ENCODE results near the gene GALNT13. TPM values are rescaled to one million over a fixed set of nuclear protein-coding genes. Genes with fewer than 3 reads are reported as not detected.

Gene GALNT13
- total and polyA plus RNA-seq, 10 of the 15 experiments (the other 5 are each of a cell fraction or from before 2014, with no cell fraction given), result 0.04 TPM; not detected in 9

DNA sequence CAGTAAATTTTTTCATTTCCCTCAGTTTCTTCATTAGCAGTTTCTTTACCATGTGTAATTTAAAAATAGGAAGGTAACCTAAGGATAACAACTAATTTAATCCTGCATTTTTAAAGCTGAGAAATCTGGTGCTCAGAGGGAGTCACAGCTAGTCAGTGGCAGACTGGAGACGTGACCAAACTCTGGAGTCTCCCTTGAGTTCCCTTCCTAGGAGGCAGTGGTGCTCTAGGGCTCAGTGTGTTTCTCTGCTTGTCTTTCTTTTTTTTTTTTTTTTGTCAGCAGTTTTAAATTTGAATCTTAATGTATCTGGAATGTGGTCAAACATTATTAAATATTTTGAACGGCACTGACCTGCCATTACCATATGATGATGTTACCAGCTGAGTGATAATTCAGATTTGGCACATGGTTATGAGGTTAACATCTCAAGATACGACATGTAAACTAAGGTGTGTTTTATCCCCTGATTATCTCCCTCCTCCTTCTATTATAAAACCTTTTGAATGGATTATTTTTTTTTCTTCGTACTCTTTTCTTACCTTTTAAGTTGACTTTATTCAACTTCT, 226.2 kb downstream of the GALNT13 start:
- FAIRE-seq, result no peak
- Histone ChIP-seq H3K9me3 (replicated peaks; ENCODE audit: control insufficient read depth, insufficient read depth, low read length) (no peaks in the 10 kb centered on the region), H3K36me3 (ENCODE audit: control insufficient read depth in 2 of 2, insufficient read depth in 2 of 2, low read length in 1 of 2) (no peaks in the 10 kb centered on the region), H4K20me1 (ENCODE audit: control insufficient read depth, insufficient read depth) (no peaks in the 10 kb centered on the region), H3K4me1 (ENCODE audit: control insufficient read depth, insufficient read depth, low read length) (no peaks in the 10 kb centered on the region), H3K4me3 (no peak overlapping the region), H3K27me3 (replicated peaks in 1 of 2; ENCODE audit: control insufficient read depth in 2 of 2, insufficient read depth in 2 of 2, low read length in 1 of 2) (no peaks in the 10 kb centered on the region), H2AFZ (ENCODE audit: control insufficient read depth, low read depth, low read length) (no peak overlapping the region), H3K79me2 (ENCODE audit: control insufficient read depth, insufficient read depth, low read length) (no peaks in the 10 kb centered on the region), H3K4me2 (ENCODE audit: control insufficient read depth, insufficient read depth) (no peak overlapping the region), H3K9ac (ENCODE audit: control insufficient read depth, insufficient read depth, low read length) (no peak overlapping the region), H3K27ac (ENCODE audit: control insufficient read depth, insufficient read depth) (no peak overlapping the region)
- no TSS peak for BruUV-seq (replicated peaks)
- ATAC-seq, result no peak
- POLR2A ChIA-PET, result no interaction called here
- CTCF ChIA-PET, result no interaction called here
- SMC1A ChIA-PET (ENCODE audit: uncharacterized antibody, unreplicated experiment), result no interaction called here
- TF ChIP-seq YY1 (IDR thresholded peaks at IDR 0.05; ENCODE audit: low read depth, low read length), result no peak
- TF ChIP-seq EED (IDR thresholded peaks at IDR 0.05; ENCODE audit: low read depth), result no peak
- TF ChIP-seq, protein P1, sequence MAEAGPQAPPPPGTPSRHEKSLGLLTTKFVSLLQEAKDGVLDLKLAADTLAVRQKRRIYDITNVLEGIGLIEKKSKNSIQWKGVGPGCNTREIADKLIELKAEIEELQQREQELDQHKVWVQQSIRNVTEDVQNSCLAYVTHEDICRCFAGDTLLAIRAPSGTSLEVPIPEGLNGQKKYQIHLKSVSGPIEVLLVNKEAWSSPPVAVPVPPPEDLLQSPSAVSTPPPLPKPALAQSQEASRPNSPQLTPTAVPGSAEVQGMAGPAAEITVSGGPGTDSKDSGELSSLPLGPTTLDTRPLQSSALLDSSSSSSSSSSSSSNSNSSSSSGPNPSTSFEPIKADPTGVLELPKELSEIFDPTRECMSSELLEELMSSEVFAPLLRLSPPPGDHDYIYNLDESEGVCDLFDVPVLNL (IDR thresholded peaks at IDR 0.05; ENCODE audit: low read depth, low read length), result no peak
- no peak for TF ChIP-seq YBX1 (IDR thresholded peaks at IDR 0.05)
- no peak for TF ChIP-seq TARDBP (IDR thresholded peaks at IDR 0.05; ENCODE audit: borderline replicate concordance)
- TF ChIP-seq CHD1 (IDR thresholded peaks at IDR 0.05; ENCODE audit: low read depth, low read length), result no peak
- TF ChIP-seq POLR2AphosphoS5 (IDR thresholded peaks at IDR 0.05; ENCODE audit: low read length), result no peak
- no peak for TF ChIP-seq KDM1A (IDR thresholded peaks at IDR 0.05; ENCODE audit: borderline replicate concordance)
- TF ChIP-seq SKIL (IDR thresholded peaks at IDR 0.05; ENCODE audit: low read depth, poor library complexity, severe bottlenecking), result no peak
- TF ChIP-seq HCFC1 (IDR thresholded peaks at IDR 0.05; ENCODE audit: low read length), result no peak
- TF ChIP-seq, protein P2, sequence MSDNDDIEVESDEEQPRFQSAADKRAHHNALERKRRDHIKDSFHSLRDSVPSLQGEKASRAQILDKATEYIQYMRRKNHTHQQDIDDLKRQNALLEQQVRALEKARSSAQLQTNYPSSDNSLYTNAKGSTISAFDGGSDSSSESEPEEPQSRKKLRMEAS (IDR thresholded peaks at IDR 0.05; ENCODE audit: low read depth, low read length), result no peak
- DNase-seq (ENCODE audit: low read depth, low spot score), result no peak
- RAD21 ChIA-PET (ENCODE audit: unreplicated experiment), result interaction anchor here (0.6 kb wide), 1 partner anchor 576 kb away, joined by 3 read pairs; no protein-coding TSS in a partner anchor
- intact Hi-C loops (cut with micrococcal nuclease; ENCODE audit: unreplicated experiment) (no loop called here), in situ Hi-C loops (cut with MboI) (no loop called here)
- WGBS (ENCODE audit: insufficient coverage, insufficient replicate concordance, low lambda C conversion rate, missing lambda C conversion rate), result 23% methylated on average over 4 of the region's 4 CpGs

Data from GM12878 (cell line).